OCI-LY1 (cell line): Measurements from ENCODE around the gene NUP210.

Experiments
- CTCF ChIP-seq: fragments of 200-600 bp; sonication (generic), shearing (Covaris generic); IDR thresholded peaks from 2 replicates; pipeline ENCODE4 v1.5.1; 2017; ENCODE audit warnings: mild to moderate bottlenecking, antibody characterized with exemption, low read length, moderate library complexity, mixed read lengths
- EZH2 ChIP-seq: fragments of 200-600 bp; sonication (generic), shearing (Covaris generic); IDR thresholded peaks from 2 replicates; pipeline ENCODE4 v1.8.0; 2017; ENCODE audit warnings: borderline replicate concordance, mixed run types, mild to moderate bottlenecking, antibody characterized with exemption, low read length, moderate library complexity, mixed read lengths

- no peak for TF ChIP-seq CTCF
- TF ChIP-seq EZH2, result no peak
Observed at GRCh38 chr3:13368834-13369233, 51.3 kb downstream of the NUP210 start.
